ENCODE measurements around the gene LYST. TPM values are rescaled to one million over a fixed set of nuclear protein-coding genes. Genes with fewer than 3 reads are reported as not detected.

Gene LYST
- total and polyA plus RNA-seq, 2 donors (not counting 3 experiments of a cell fraction or from before 2014, with no cell fraction given): 3.1 to 9.6 TPM

DNA sequence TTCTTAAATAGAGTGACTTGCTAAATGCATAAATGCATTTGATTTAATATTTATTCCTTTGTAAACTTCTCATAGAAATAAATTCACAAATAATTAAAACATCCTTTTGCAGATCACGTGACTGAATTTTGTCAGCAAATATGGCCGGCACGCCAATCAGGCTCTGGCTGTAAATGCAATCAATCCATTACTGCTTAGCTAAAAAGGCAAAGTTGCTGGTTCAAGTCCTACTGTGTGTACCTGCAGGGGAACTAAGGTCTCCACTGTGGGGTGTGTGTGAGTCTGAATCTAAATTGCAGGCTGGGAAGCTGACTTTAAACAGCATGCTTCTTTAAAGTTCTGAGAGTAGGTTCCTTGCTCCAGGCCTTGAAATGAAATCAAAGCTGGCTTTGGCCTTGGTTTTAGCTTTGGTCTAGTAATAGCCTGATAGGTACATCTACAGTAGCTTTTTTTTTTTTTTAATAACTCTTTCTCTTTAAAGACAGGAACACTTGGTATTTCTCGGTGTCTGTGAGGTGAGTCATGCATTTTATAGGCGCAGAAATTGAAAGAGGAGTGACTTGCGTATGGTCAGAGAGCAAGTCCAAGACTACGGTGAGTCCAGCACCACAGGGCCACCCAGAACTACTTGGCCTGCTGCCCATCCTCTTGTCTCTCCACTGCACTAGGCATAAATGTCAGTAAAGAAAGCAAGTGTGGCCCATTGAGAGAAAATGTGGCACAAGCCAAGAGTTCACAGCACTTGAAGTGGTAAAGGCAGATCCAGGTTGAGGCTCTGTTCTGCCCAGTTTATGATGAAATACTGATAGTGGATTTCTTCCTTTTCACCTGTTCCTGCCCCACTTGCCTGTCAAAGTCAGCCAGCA is 36.2 kb upstream of the LYST start:
- no peak for DNase-seq (ENCODE audit: low read depth, low spot score)
- FAIRE-seq: no peak
- intact Hi-C loops (cut with micrococcal nuclease) (no loop called here), dilution Hi-C loops (cut with MboI; ENCODE audit: extremely low pct_ligation_motif_present, low sequenced_read_pairs) (no loop called here)
- ChIA-PET POLR2A (no interaction called here), CTCF (interaction anchor here (0.6 to 2.9 kb wide), 2 partner anchors 69 to 1407 kb away, joined by 3 to 13 read pairs; no protein-coding TSS in a partner anchor)
- H3K27me3 ChIP-seq (ENCODE audit: control insufficient read depth in 2 of 2, insufficient read depth in 2 of 2, low read length in 2 of 2): peaks cover 0 to 4% of the 10 kb centered on the region in 2 experiments
- H2AFZ ChIP-seq (ENCODE audit: low read depth, low read length): no peak overlapping the region
- peak; percentile 9 for TF ChIP-seq FOS (IDR thresholded peaks at IDR 0.05; ENCODE audit: borderline replicate concordance, insufficient read depth, low read length)
- TF ChIP-seq, protein P1, sequence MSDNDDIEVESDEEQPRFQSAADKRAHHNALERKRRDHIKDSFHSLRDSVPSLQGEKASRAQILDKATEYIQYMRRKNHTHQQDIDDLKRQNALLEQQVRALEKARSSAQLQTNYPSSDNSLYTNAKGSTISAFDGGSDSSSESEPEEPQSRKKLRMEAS (IDR thresholded peaks at IDR 0.05; ENCODE audit: insufficient read depth, insufficient read length): no peak
- TF ChIP-seq, protein P2, sequence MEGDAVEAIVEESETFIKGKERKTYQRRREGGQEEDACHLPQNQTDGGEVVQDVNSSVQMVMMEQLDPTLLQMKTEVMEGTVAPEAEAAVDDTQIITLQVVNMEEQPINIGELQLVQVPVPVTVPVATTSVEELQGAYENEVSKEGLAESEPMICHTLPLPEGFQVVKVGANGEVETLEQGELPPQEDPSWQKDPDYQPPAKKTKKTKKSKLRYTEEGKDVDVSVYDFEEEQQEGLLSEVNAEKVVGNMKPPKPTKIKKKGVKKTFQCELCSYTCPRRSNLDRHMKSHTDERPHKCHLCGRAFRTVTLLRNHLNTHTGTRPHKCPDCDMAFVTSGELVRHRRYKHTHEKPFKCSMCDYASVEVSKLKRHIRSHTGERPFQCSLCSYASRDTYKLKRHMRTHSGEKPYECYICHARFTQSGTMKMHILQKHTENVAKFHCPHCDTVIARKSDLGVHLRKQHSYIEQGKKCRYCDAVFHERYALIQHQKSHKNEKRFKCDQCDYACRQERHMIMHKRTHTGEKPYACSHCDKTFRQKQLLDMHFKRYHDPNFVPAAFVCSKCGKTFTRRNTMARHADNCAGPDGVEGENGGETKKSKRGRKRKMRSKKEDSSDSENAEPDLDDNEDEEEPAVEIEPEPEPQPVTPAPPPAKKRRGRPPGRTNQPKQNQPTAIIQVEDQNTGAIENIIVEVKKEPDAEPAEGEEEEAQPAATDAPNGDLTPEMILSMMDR (IDR thresholded peaks at IDR 0.05; ENCODE audit: extremely low read depth in 1 of 2, insufficient read depth in 1 of 2, low read depth in 1 of 2, low read length in 2 of 2): no peak
- TF ChIP-seq POLR2A (IDR thresholded peaks at IDR 0.05; ENCODE audit: low read depth, low read length): no peak
- no peak for TF ChIP-seq EZH2 (IDR thresholded peaks at IDR 0.05; ENCODE audit: borderline replicate concordance, low read depth, low read length, severe bottlenecking)
- no peak for TF ChIP-seq JUN (IDR thresholded peaks at IDR 0.05; ENCODE audit: borderline replicate concordance, insufficient read depth, insufficient read length, low read depth)
- H3K4me1 ChIP-seq (ENCODE audit: control insufficient read depth, extremely low read depth, insufficient read depth, low read length): no peaks in the 10 kb centered on the region
- no peak overlapping the region for H3K4me3 ChIP-seq (replicated peaks in 1 of 3; ENCODE audit: insufficient read depth in 1 of 3, low read depth in 1 of 3, low read length in 3 of 3)
- H3K79me2 ChIP-seq (ENCODE audit: control insufficient read depth, insufficient read depth, low read length): no peaks in the 10 kb centered on the region
- H3K36me3 ChIP-seq (ENCODE audit: control insufficient read depth in 2 of 2, extremely low read depth in 1 of 2, insufficient read depth in 2 of 2, low read length in 2 of 2): no peaks in the 10 kb centered on the region
- BruUV-seq (replicated peaks): no TSS peak
- H3K9me3 ChIP-seq (replicated peaks; ENCODE audit: control insufficient read depth, insufficient read depth, low read length): no peaks in the 10 kb centered on the region
- no peaks in the 10 kb centered on the region for H4K20me1 ChIP-seq (replicated peaks; ENCODE audit: control insufficient read depth, extremely low read depth, insufficient read depth, low read length)
- no peak overlapping the region for H3K4me2 ChIP-seq (ENCODE audit: insufficient read depth, low read length)
- H3K9ac ChIP-seq (replicated peaks; ENCODE audit: extremely low read depth, insufficient read depth, low read length): no peak overlapping the region
- no peak overlapping the region for H3K27ac ChIP-seq (ENCODE audit: insufficient read depth, low read depth, low read length)
- no peaks in the 10 kb centered on the region for H3K9me1 ChIP-seq (replicated peaks; ENCODE audit: control insufficient read depth, extremely low read depth, insufficient read depth, low read length)
